Adrenal gland (tissue), 12 donors: ENCODE data around the gene CALCR. TPM values are rescaled to one million over a fixed set of nuclear protein-coding genes. Genes with fewer than 3 reads are reported as not detected.

Experiments
- DNase-seq, 7 donors: peaks; one replicate each; pipeline ENCODE4 v3.0.0-alpha.2; 2019 to 2020
- H3K27ac ChIP-seq, 5 donors: fragments of 200-600 bp; sonication (generic) in 4 of 5; 1 replicate in 3 of 5; 2 replicates in 2 of 5; pipeline versions ENCODE4 v1.5.1 to v1.8.0; 2016 to 2020; ENCODE audit warnings: mild to moderate bottlenecking in 1 of 5
- H3K27me3 ChIP-seq: fragments of 200-600 bp; 2 replicates; pipeline ENCODE4 v1.8.0; 2021
- H3K36me3 ChIP-seq, 2 donors: fragments of 200-600 bp; replicated peaks in 1 of 2; 1 replicate in 1 of 2; 2 replicates in 1 of 2; pipeline versions ENCODE4 v1.5.1 to v1.8.0; 2018 to 2022
- H3K4me1 ChIP-seq, 2 donors: fragments of 200-600 bp; replicated peaks in 1 of 2; 1 replicate in 1 of 2; 2 replicates in 1 of 2; pipeline versions ENCODE4 v1.5.1 to v1.8.0; 2018 to 2021
- H3K4me3 ChIP-seq, 4 donors: fragments of 200-600 bp; sonication (generic) in 3 of 4; one replicate each; pipeline ENCODE4 v1.5.1; 2016 to 2018
- H3K9me3 ChIP-seq, 3 donors: fragments of 200-600 bp; sonication (generic) in 1 of 3; replicated peaks in 1 of 3; 1 replicate in 2 of 3; 2 replicates in 1 of 3; pipeline versions ENCODE4 v1.5.1 to v1.8.0; 2016 to 2021
- CTCF ChIP-seq, 6 experiments: fragments of 450-650 bp in 4 of 6; fragments of 200-600 bp in 2 of 6; sonication (generic) in 1 of 6; IDR thresholded peaks; 1 replicate in 5 of 6; 2 replicates in 1 of 6; pipeline versions ENCODE4 v1.5.1 to v1.8.0; 2016 to 2021; ENCODE audit warnings: antibody characterized with exemption in 6 of 6, mild to moderate bottlenecking in 2 of 6, moderate library complexity in 1 of 6
- POLR2A ChIP-seq, 2 donors: fragments of 450-650 bp; IDR thresholded peaks; one replicate each; pipeline ENCODE4 v1.6.1; 2017; ENCODE audit warnings: antibody characterized with exemption in 2 of 2, mild to moderate bottlenecking in 2 of 2, moderate library complexity in 1 of 2
- WGBS, 4 donors: extraction: QIAGEN DNeasy Blood & Tissue Kit in 2 of 4; methylation state at CpG; one replicate each; pipeline versions ENCODE4 v1.1.5 to v1.1.7; 2013 to 2017; 5-methylcytosine and 5-hydroxymethylcytosine counted together
- intact Hi-C, 2 donors: fragments of 100-400 bp; cut with DNase I; formaldehyde crosslinking; loops; one replicate each; pipeline versions ENCODE4 v1.14.1 to v1.15.0; 2022 to 2023
- polyA plus RNA-seq, 3 donors: library from polyadenylated mRNA; stranded (reverse); fragments of 200-250 nt in 2 of 3; fragments of 350-450 nt in 1 of 3; fragmentation: Illumina TruSeq in 1 of 3; extraction: RNeasy Lipid Tissue Mini Kit (QIAGEN cat#74804) in 1 of 3; gene quantifications; one replicate each; pipeline ENCODE4 v1.2.3, GENCODE V29; 2013 to 2014
- total RNA-seq, 9 donors: library from RNA; depleted of rRNA in 4 of 9; stranded (reverse); fragments of >200 nt in 4 of 9; fragments of 120-200 nt in 1 of 9; fragmentation: NEBNext Ultra II Directional in 1 of 9; extraction: Animal tissue kit (Norgen Biotek cat#: 25700) in 1 of 9; gene quantifications; one replicate each; pipeline versions ENCODE4 v1.1.0 to v1.2.4, GENCODE V29; 2013 to 2023
- donor health status: healthy with polysubstance abuse.
- donor health status: Bipolar disorder and iron deficiency.
- donor health status: DM: yes; HTN: yes; CAD: no.
- donor health status: DM: no; HTN: no; CAD: no.
- donor health status: DM: no; HTN: no; CAD: no.
- donor health status: DM: yes; HTN: yes; CAD: no.

Gene CALCR
- total and polyA plus RNA-seq, 12 donors, result 0.03 to 0.52 (median 0.14) TPM; not detected in 4

GRCh38 chr7:93559639-93560491, 14.7 kb downstream of the CALCR start:
- intact Hi-C loops, result no loop called here
- no peaks in the 10 kb centered on the region for H3K9me3 ChIP-seq
- H3K4me3 ChIP-seq, result no peak overlapping the region
- H3K4me1 ChIP-seq, result no peaks in the 10 kb centered on the region
- WGBS, 4 donors, result 65 to 76% (median 72%) methylated on average over 3 of the region's 3 CpGs
- no peak for DNase-seq
- H3K36me3 ChIP-seq, result no peaks in the 10 kb centered on the region
- TF ChIP-seq POLR2A (IDR thresholded peaks at IDR 0.05) (no peak), CTCF (IDR thresholded peaks at IDR 0.05) (no peak)
- peak overlapping the region in 2 of 5 donors; percentile 38 to 60 for H3K27ac ChIP-seq
- H3K27me3 ChIP-seq, result no peaks in the 10 kb centered on the region

DNA sequence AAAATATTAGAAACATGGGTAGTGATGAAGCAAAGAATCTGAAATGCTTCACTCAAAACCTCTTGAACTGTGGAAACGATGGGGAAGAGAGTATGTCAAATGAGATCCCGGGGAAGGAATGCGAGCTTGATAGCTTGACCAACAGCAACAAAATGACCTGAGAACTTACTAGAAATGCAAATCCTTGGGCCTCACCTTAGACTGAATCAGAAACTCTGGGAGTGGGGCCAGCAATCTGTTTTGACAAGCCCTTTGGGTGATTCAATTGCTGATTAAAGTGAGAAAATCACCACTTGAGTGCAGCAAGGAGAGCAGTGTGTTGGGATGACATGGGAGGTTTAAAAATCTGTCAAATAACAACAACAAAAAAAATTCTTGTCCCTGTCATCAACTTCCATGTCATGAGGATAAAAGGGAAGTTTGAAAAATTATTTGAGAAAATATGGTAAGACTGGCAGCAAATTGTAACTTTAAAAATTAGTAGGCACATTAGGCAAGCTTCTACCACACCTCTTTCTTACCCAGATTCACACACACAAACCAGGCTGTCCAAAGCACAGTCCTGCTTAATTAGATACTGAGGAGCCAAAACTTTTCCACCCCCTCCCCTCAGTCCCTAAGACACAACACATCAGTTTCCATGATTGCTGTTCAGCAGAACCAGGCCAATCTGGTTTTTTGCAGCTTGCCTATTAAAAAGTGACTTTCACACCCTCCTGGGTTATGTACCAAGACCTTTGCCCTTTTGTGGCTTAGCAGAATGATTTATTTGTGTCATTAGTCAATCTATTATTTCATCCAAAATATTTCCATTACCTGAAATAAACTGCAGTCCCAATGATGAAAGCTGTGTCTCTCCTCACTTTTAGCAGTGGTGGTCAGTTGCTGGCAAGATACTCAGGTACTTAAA, 15.6 kb downstream of the CALCR start:
- DNase-seq, result no peak
- Histone ChIP-seq H3K4me1 (no peaks in the 10 kb centered on the region), H3K9me3 (no peaks in the 10 kb centered on the region), H3K4me3 (no peak overlapping the region), H3K36me3 (no peaks in the 10 kb centered on the region), H3K27me3 (no peaks in the 10 kb centered on the region), H3K27ac (peak overlapping the region in 2 of 5 donors; percentile 42 to 60)
- intact Hi-C loops, result no loop called here
- TF ChIP-seq POLR2A (IDR thresholded peaks at IDR 0.05), result no peak
- no peak for TF ChIP-seq CTCF (IDR thresholded peaks at IDR 0.05)
- 51 to 66% (median 56%) methylated on average over 3 of the region's 3 CpGs for WGBS, 4 donors

DNA sequence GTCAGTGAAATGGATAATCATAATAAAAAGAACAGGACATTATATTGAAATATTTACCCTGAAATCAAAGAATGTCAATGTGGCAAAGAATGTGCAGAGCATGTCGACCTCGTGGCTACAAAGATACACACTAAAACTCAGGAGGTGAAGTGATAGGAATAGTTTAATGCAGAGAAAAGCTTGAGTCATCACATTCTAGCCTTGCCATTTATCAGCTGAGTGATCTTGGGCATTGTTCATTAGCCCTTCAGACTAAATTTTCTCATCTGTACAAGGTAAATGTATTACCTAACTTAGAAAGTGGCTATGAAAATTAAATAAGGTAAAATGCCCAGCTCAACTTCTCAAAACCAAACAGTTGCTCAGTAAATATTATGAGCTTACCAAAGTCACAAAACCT, 22.6 kb downstream of the CALCR start:
- DNase-seq, result no peak
- intact Hi-C loops, result loop anchor here in 1 of 2 donors (5.0 kb wide), 1 partner anchor 310 kb away; no protein-coding TSS in a partner anchor
- H3K4me3 ChIP-seq, result no peak overlapping the region
- H3K36me3 ChIP-seq, result no peaks in the 10 kb centered on the region
- no peak for TF ChIP-seq POLR2A (IDR thresholded peaks at IDR 0.05)
- no peak for TF ChIP-seq CTCF (IDR thresholded peaks at IDR 0.05)
- no peaks in the 10 kb centered on the region for H3K27me3 ChIP-seq
- no peak overlapping the region for H3K27ac ChIP-seq
- 73 to 83% (median 79%) methylated on average over 2 of the region's 2 CpGs for WGBS, 4 donors
- no peaks in the 10 kb centered on the region for H3K4me1 ChIP-seq
- no peaks in the 10 kb centered on the region for H3K9me3 ChIP-seq
